K562 (cell line): ENCODE data around the gene HOXC11. TPM values are rescaled to one million over a fixed set of nuclear protein-coding genes. Genes with fewer than 3 reads are reported as not detected.
A peak's percentile ranks its signal among the peaks of the same experiment; 100 is the strongest.

Source experiments
- ATAC-seq: fragments of 200-7000 bp; cut with Tn5 transposase; 3 replicates; pipeline ENCODE4 v1.9.1; 2020; ENCODE audit warnings: moderate library complexity
- BruUV-seq: library from RNA; stranded (reverse); fragments of 400-500 nt; replicated peaks from 2 replicates; lab custom pipeline; 2021; lab: Mats Ljungman, UMichigan
- CTCF ChIA-PET: fragments of 300-600 bp; formaldehyde crosslinking; extraction: SDS; loops from one replicate; lab custom pipeline; 2021; ENCODE audit warnings: low intra/inter-chr PET ratio; lab: Yijun Ruan, JAX
- POLR2A ChIA-PET: fragments of 300-600, 350-650 bp; sonication (Branson Sonifier 250); formaldehyde crosslinking; extraction: SDS; loops from one replicate; lab custom pipeline; 2021; ENCODE audit warnings: antibody characterized with exemption, inconsistent platforms; lab: Yijun Ruan, JAX
- DNase-seq, 4 experiments: peaks; one replicate each; pipeline versions ENCODE4 v3.0.0 to v3.0.0-alpha.2; 2011 to 2018; ENCODE audit warnings: low spot score in 3 of 4, mixed read lengths in 3 of 4; ENCODE audit errors: extremely low read depth in 1 of 4
- FAIRE-seq: peaks from 2 replicates; lab custom pipeline; 2011; peaks lifted over from hg19 to GRCh38; lab: Jason Lieb, UNC
- H2AFZ ChIP-seq: 2 replicates; pipeline ENCODE4 v1.6.0; 2011; ENCODE audit warnings: low read depth, low read length, control low read depth, inconsistent platforms
- H3K27ac ChIP-seq: fragments of 200-600 bp; 3 replicates; pipeline ENCODE4 v1.8.0; 2011; ENCODE audit warnings: low read depth, mild to moderate bottlenecking, control low read depth, inconsistent platforms, low read length, moderate library complexity, mixed read lengths; ENCODE audit errors: extremely low read depth
- H3K27me3 ChIP-seq, 2 experiments: fragments of 300-600 bp in 1 of 2; 2 replicates in 1 of 2; 3 replicates in 1 of 2; pipeline versions ENCODE4 v1.6.0 to v1.8.0; 2011; ENCODE audit warnings: inconsistent platforms in 2 of 2, low read length in 2 of 2, mild to moderate bottlenecking in 1 of 2, mixed read lengths in 1 of 2, moderate library complexity in 1 of 2; ENCODE audit not compliant: control insufficient read depth in 2 of 2, insufficient read depth in 2 of 2
- H3K36me3 ChIP-seq: fragments of 300-600 bp; 3 replicates; pipeline ENCODE4 v1.8.0; 2011; ENCODE audit warnings: mild to moderate bottlenecking, low read length, inconsistent platforms; ENCODE audit not compliant: control insufficient read depth, insufficient read depth
- H3K4me1 ChIP-seq, 2 experiments: fragments of 200-600 bp in 1 of 2; replicated peaks in 1 of 2; 2 replicates in 1 of 2; 3 replicates in 1 of 2; pipeline versions ENCODE4 v1.5.1 to v1.8.0; 2011; ENCODE audit warnings: inconsistent platforms in 2 of 2, low read length in 2 of 2, mild to moderate bottlenecking in 1 of 2, mixed read lengths in 1 of 2, moderate library complexity in 1 of 2; ENCODE audit not compliant: control insufficient read depth in 2 of 2, insufficient read depth in 2 of 2
- H3K4me2 ChIP-seq: 2 replicates; pipeline ENCODE4 v1.6.1; 2011; ENCODE audit warnings: low read length, control low read depth, inconsistent platforms, mixed read lengths; ENCODE audit not compliant: insufficient read depth
- H3K4me3 ChIP-seq: fragments of 200-600 bp; sonication (generic), shearing (Covaris generic); 2 replicates; pipeline ENCODE4 v1.5.1; 2016; ENCODE audit warnings: control low read depth, inconsistent platforms
- H3K79me2 ChIP-seq: fragments of 200-600 bp; 3 replicates; pipeline ENCODE4 v1.8.0; 2011; ENCODE audit warnings: low read length, inconsistent platforms; ENCODE audit not compliant: control insufficient read depth, insufficient read depth
- H3K9ac ChIP-seq, 2 experiments: 2 replicates each; pipeline versions ENCODE4 v1.6.0 to v1.6.1; 2011; ENCODE audit warnings: low read depth in 2 of 2, low read length in 2 of 2, control low read depth in 1 of 2, inconsistent platforms in 1 of 2, mild to moderate bottlenecking in 1 of 2, mixed read lengths in 1 of 2; ENCODE audit not compliant: insufficient read depth in 1 of 2
- H3K9me1 ChIP-seq: one replicate; pipeline ENCODE4 v1.6.0; 2011; ENCODE audit warnings: inconsistent platforms, mild to moderate bottlenecking, low read length, moderate library complexity; ENCODE audit not compliant: control insufficient read depth, insufficient read depth
- H3K9me3 ChIP-seq: replicated peaks from 2 replicates; pipeline ENCODE4 v1.5.1; 2011; ENCODE audit warnings: low read depth, low read length, inconsistent platforms; ENCODE audit not compliant: control insufficient read depth, insufficient read depth
- H4K20me1 ChIP-seq: replicated peaks from 2 replicates; pipeline ENCODE4 v1.6.1; 2011; ENCODE audit warnings: low read length, inconsistent platforms, mixed read lengths; ENCODE audit not compliant: control insufficient read depth, insufficient read depth
- FOXM1 ChIP-seq, 2 experiments: fragments of 450-650 bp in 1 of 2; sonication (generic) in 1 of 2; formaldehyde crosslinking in 1 of 2; IDR thresholded peaks; 2 replicates each; pipeline versions ENCODE4 v1.6.1 to v1.9.0; 2017 to 2022; ENCODE audit warnings: low read depth in 2 of 2, mild to moderate bottlenecking in 2 of 2, missing genetic modification reagents in 1 of 2, moderate library complexity in 1 of 2
- ILF3 ChIP-seq: fragments of 450-650 bp; IDR thresholded peaks from 2 replicates; pipeline ENCODE4 v1.6.1; 2018; ENCODE audit warnings: antibody characterized with exemption, mild to moderate bottlenecking, moderate library complexity, borderline replicate concordance
- RBBP5 ChIP-seq: fragments of 200-600 bp; sonication (generic); IDR thresholded peaks from 2 replicates; pipeline ENCODE4 v1.6.1; 2012; ENCODE audit warnings: borderline replicate concordance, mild to moderate bottlenecking, low read length, control low read depth, inconsistent platforms; ENCODE audit not compliant: insufficient read depth, poor library complexity, severe bottlenecking
- RCOR1 ChIP-seq, 2 experiments: IDR thresholded peaks; 2 replicates each; pipeline ENCODE4 v1.6.1; 2012; ENCODE audit warnings: low read depth in 2 of 2, low read length in 2 of 2, borderline replicate concordance in 1 of 2, improper control_type of control experiment in 1 of 2
- ZSCAN29 ChIP-seq: fragments of 450-650 bp; IDR thresholded peaks from 2 replicates; pipeline ENCODE4 v1.6.1; 2017
- WGBS: fragments of 100-300 bp; shearing (Covaris generic); methylation state at CpG from one replicate; pipeline ENCODE4 v1.1.6; 2016; ENCODE audit warnings: low coverage, mixed read lengths; ENCODE audit not compliant: insufficient coverage; ENCODE audit errors: missing lambda C conversion rate; 5-methylcytosine and 5-hydroxymethylcytosine counted together
- in situ Hi-C: fragments of 300-500 bp; cut with MboI; formaldehyde crosslinking; loops from 4 replicates; pipeline ENCODE4 v1.15.0; 2018; ENCODE audit warnings: inconsistent platforms, mixed read lengths
- intact Hi-C: fragments of 100-400 bp; cut with micrococcal nuclease; formaldehyde crosslinking; loops from 2 replicates; pipeline ENCODE4 v1.14.2; 2022
- polyA plus RNA-seq, 8 experiments: library from polyadenylated mRNA; depleted of rRNA in 4 of 8; stranded (reverse) in 5 of 8; unstranded in 3 of 8; fragments of >200 nt; fragmentation: Nextera tagmentation in 2 of 8; fragmentation: Illumina TruSeq in 1 of 8; extraction: Ambion mirVana in 2 of 8; extraction: Trizol in 1 of 8; gene quantifications; 2 replicates each; pipeline versions ENCODE4 v1.2.1 to v1.2.3, GENCODE V29; 2011 to 2014; ENCODE audit warnings: inconsistent platforms in 1 of 8, missing spikeins in 1 of 8
- total RNA-seq, 7 experiments: library from RNA; depleted of rRNA in 6 of 7; stranded (reverse); fragments of >200 nt in 6 of 7; fragmentation: Illumina TruSeq in 2 of 7; extraction: Trizol in 2 of 7; gene quantifications; 2 replicates each; pipeline versions ENCODE4 v1.2.1 to v1.2.3, GENCODE V29; 2011 to 2021; ENCODE audit warnings: low replicate concordance in 1 of 7
- TF ChIP-seq, protein P1 (sequence below): fragments of 250-450 bp; sonication (Bioruptor Pico); IDR thresholded peaks from 2 replicates; pipeline ENCODE4 v1.4.0; 2020; ENCODE audit warnings: mild to moderate bottlenecking
- TF ChIP-seq, protein P2 (sequence below): fragments of 250-450 bp; sonication (Bioruptor Pico); IDR thresholded peaks from 2 replicates; pipeline ENCODE4 v1.5.1; 2021; ENCODE audit warnings: mild to moderate bottlenecking

The HOXC11 gene
- total and polyA plus RNA-seq, 9 of the 15 experiments (the other 6 are each of a cell fraction or from before 2014, with no cell fraction given): not detected

DNA sequence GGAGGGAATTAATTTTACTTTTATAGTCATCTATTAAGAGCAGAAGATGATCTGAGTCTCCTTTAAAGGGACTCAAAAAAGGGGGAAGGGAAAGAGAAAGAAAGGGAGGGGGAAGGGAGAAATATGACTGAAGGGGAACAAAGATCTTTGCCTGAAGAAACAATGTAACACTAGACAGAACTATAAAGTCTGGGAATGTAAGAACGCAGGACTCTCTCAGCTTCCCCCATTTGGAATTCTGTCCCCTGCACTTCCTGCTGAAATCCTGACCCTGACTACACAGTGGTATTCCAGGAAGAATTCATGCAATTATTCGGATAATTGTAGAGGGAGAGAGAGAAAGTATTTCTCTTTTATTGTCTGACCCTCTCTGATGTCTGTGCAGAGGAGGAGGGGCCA lies 8.6 kb upstream of the HOXC11 start:
- peaks cover 0 to 23% of the 10 kb centered on the region in 2 experiments; a peak in 4 of 5 replicates for H3K4me1 ChIP-seq
- no peaks in the 10 kb centered on the region for H3K79me2 ChIP-seq
- no peak overlapping the region for H3K4me3 ChIP-seq
- intact Hi-C loops: no loop called here
- H3K27me3 ChIP-seq: peaks cover 71 to 83% of the 10 kb centered on the region in 2 experiments
- peaks cover 7% of the 10 kb centered on the region; the same call in 1 of the 2 replicates for H4K20me1 ChIP-seq
- no peak overlapping the region for H3K9ac ChIP-seq
- POLR2A ChIA-PET: interaction anchor here (0.8 to 1.6 kb wide), 3 partner anchors 10 to 1067 kb away, joined by 3 read pairs; no protein-coding TSS in a partner anchor
- in situ Hi-C loops: no loop called here
- no TSS peak for BruUV-seq
- no peaks in the 10 kb centered on the region for H3K36me3 ChIP-seq
- 0% methylated on average over 2 of the region's 2 CpGs for WGBS
- no peaks in the 10 kb centered on the region for H3K9me3 ChIP-seq
- ATAC-seq: no peak
- TF ChIP-seq ZSCAN29 (peak; percentile 75; the same call in 1 of the 2 replicates), ILF3 (no peak), FOXM1 (IDR thresholded peaks at IDR 0.05; ENCODE audit: low read depth) (no peak), FOXM1 (CRISPR knock-in tag; IDR thresholded peaks at IDR 0.05; ENCODE audit: low read depth) (no peak), RCOR1 (IDR thresholded peaks at IDR 0.05; ENCODE audit: borderline replicate concordance in 1 of 2, low read depth in 2 of 2, low read length in 2 of 2) (no peak), RBBP5 (no peak)
- TF ChIP-seq, protein P1, sequence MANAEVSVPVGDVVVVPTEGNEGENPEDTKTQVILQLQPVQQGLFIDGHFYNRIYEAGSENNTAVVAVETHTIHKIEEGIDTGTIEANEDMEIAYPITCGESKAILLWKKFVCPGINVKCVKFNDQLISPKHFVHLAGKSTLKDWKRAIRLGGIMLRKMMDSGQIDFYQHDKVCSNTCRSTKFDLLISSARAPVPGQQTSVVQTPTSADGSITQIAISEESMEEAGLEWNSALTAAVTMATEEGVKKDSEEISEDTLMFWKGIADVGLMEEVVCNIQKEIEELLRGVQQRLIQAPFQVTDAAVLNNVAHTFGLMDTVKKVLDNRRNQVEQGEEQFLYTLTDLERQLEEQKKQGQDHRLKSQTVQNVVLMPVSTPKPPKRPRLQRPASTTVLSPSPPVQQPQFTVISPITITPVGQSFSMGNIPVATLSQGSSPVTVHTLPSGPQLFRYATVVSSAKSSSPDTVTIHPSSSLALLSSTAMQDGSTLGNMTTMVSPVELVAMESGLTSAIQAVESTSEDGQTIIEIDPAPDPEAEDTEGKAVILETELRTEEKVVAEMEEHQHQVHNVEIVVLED (CRISPR knock-in tag): no peak
- TF ChIP-seq, protein P2, sequence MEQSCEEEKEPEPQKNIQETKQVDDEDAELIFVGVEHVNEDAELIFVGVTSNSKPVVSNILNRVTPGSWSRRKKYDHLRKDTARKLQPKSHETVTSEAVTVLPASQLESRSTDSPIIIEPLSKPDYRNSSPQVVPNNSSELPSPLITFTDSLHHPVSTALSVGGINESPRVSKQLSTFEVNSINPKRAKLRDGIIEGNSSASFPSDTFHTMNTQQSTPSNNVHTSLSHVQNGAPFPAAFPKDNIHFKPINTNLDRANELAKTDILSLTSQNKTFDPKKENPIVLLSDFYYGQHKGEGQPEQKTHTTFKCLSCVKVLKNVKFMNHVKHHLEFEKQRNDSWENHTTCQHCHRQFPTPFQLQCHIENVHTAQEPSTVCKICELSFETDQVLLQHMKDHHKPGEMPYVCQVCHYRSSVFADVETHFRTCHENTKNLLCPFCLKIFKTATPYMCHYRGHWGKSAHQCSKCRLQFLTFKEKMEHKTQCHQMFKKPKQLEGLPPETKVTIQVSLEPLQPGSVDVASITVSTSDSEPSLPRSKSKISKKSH (CRISPR knock-in tag): no peak
- TF ChIP-seq, all 486 proteins: peak for 1
- Histone ChIP-seq H3K4me2 (no peak overlapping the region), H2AFZ (no peak overlapping the region), H3K27ac (no peak overlapping the region), H3K9me1 (no peaks in the 10 kb centered on the region)
- DNase-seq (no peak), FAIRE-seq (no peak)
- CTCF ChIA-PET: no interaction called here
